HG03520 (cell line): ENCODE data around the gene GADD45B.
"Not testable (repeated sequence)": the region's sequence is repeated elsewhere in the genome, so short reads cannot be mapped to it uniquely, and the experiment has no call there.

ENCODE experiments used
- ATAC-seq: cut with Tn5 transposase; IDR thresholded peaks from one replicate; pipeline ENCODE4 v1.9.1; 2021; ENCODE audit warnings: mild to moderate bottlenecking, moderate library complexity; ENCODE audit not compliant: unreplicated experiment

GADD45B gene

GRCh38 chr19:2487842-2488241, 11.9 kb downstream of the GADD45B start:
- ATAC-seq: no peak

- no peak for ATAC-seq
Measured at GRCh38 chr19:2488405-2488941, 12.5 kb downstream of the GADD45B start.

GRCh38 chr19:2488942-2489731, 13.2 kb downstream of the GADD45B start:
- no peak for ATAC-seq

DNA sequence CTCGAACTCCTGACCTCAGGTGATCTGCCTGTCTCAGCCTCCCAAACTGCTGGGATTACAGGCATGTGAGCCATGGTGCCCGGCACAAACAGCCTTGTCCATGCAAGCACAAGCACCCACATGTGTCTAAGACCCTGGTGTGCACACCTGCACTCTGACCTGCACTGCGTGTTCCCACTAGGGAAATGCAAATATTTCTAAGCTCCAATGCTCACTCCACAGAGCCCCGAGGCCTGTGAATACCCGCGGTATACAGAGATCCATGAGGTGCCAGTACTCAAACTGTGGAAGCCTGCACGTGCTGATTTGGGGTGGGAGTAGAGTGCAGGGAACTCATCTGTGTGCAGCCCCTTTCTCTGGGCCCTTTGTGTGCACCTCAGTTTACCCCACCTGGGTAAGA, 14.7 kb downstream of the GADD45B start:
- ATAC-seq: no peak

DNA sequence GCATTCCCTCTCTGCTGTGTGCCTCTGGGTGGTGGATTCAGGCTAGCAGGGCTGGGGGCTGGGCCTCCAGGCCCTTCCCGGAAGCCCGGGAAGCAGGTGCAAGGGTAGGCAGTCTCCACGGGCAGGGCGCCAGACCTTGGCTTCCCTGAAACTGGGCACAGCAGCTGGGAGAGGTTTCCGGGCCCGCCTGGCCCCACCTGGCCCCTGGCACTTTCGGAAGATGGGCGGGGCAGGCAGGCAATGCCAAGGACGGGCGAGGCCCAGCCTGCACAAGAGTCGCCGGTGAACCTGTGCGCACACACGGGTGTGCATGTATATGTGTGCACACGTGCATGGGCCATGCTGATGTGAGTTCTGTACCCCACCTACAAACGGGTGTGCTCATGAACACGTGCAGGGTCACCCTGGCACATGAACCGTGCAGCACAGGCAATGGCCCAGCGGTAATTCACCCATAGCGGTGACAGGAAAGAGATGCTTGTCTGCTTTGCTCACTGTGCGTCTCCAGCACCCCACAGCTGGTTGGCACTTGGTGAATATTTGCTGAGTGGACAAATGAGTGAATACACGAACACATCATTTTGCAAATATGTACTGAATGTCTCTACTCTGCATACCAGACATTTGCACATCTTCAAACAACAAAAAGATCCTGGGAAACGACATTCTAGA, 15.3 kb downstream of the GADD45B start:
- no peak for ATAC-seq

DNA sequence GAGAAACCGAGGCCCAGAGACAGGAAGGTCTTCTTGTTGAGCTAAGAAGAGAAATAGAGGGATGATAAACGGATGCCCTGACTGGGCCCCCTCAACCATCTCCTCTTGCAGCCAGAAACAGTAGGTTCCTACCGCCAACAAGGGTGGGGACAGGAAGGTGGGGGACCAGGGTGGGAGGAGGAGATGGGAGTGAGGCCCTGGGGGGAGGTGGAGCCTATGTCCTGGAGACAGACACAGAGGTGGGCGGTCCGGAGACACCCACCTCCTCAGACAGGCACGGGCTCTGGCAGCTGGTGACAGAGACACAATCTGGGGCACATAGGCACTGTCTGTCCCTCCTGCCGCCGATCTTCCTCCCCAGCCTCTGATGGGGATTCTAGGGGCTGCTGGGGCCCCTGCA, 16.9 kb downstream of the GADD45B start:
- ATAC-seq: no peak

DNA sequence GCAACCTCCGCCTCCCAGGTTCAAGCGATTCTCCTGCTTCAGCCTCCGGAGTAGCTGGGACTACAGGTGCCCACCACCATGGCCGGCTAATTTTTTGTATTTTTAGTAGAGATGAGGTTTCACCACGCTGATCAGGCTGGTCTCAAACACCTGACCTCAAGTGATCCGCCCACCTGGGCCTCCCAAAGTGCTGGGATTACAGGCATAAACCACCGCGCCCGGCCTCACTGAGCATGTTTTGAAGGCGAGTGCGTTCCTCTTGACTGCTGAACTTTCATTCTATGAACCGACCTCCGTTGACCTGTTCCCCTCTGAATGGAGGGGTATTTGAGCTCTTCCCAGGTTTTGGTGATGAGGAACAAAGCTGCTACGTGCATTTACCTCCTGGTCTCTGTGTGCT, 17.5 kb downstream of the GADD45B start:
- ATAC-seq: not testable (repeated sequence)

- ATAC-seq: no peak
Measured at GRCh38 chr19:2494084-2494446, 18.1 kb downstream of the GADD45B start.

DNA sequence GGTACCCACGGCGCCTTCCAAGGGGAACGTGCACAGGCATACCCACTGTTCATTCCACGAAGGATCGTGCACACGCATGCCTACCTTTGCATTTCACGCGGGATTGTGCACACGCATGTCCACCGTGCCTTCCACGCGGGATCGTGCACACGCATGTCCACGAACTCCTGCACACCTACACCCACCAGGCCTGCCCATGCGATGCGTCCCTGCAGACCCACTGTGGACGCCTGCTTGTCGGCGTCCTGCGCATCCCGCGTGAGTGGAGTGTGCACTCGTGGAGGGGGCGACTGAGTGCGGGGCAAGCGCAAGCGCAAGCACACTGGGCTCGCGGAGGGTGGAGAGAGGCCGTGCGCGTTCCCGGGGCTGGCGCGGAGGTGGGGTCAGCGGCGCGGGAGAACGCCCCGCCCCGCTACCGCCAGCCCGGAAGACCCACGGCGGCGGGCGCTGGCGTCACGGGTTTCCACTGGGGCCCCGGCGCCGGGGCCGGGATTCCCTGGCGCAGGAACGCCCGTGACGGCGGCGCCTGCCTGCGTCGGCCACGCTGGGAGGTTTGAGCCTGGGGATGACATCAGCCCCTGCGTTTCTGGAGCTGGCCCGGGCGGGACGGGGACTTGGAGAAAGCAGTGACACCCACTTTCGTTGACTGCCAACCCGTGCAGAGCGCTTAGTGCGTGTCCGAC, 18.7 kb downstream of the GADD45B start:
- no peak for ATAC-seq

DNA sequence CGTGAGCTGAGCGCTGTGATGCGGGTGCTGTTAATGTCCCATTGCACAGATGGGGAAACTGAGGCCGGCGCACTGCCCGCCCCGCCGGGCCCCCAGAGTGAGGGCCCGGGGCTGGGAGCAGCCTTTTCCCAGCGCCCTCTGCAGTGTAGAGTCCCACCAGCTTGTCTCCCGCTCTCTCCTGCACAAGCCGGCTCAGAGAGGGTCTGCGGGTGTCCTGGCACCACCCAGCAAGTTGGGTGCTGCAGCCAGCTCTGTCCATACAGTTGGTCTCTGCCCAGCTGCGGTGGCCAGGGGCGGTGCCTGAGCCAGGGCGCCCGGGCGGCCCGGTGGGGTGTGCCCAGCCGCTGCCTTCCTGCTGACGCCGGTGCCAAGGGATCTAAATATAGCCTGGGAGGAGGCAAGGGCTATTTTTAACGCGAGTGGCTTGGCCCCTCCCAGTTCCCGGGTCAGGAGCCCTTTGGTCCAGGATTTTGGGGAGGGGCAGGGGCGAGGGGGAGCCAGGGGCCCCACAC, 19.3 kb downstream of the GADD45B start:
- no peak for ATAC-seq

GRCh38 chr19:2495651-2496316, 19.9 kb downstream of the GADD45B start:
- ATAC-seq: no peak

DNA sequence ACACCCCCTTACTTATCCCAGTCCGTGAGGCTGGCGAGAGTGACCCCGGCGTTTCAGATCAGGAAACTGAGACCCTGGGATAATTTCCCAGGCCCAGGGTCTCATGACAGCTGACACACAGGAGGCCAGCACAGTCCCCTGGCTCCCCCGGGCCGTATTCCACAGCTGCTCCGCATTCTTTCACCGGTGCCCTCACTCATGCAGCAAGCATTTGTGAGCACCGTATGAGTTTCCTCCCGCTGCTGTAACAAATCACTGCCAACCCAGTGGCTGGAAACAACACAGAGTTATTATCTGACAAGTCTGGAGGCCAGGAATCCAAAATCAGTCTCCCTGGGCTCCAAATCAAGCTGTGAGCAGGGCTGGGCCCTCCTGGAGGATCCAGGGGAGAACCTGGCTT, 21.3 kb downstream of the GADD45B start:
- no peak for ATAC-seq

GRCh38 chr19:2500156-2500555, 24.2 kb downstream of the GADD45B start:
- ATAC-seq: no peak

DNA sequence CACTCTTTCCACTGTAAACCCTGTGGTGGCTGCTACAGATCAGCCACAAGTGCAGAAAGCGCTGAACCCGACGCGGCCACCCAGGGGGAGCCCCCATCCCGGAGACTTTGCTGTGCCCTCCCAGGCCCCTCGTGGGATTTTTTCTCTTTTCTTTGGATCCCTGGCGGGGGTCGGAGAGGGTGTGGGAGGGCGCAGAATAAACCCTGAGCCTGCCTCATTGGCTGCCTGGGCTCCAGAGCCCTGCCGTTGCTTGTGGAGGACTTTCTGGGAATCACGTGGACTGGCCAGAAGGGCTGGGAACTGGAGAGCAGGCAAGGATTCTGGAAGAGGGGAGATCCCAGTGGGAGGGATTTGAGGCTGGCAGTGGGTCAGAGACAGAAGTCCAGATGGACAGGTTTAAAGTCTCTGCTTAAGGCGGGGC, 24.9 kb downstream of the GADD45B start:
- ATAC-seq: no peak

DNA sequence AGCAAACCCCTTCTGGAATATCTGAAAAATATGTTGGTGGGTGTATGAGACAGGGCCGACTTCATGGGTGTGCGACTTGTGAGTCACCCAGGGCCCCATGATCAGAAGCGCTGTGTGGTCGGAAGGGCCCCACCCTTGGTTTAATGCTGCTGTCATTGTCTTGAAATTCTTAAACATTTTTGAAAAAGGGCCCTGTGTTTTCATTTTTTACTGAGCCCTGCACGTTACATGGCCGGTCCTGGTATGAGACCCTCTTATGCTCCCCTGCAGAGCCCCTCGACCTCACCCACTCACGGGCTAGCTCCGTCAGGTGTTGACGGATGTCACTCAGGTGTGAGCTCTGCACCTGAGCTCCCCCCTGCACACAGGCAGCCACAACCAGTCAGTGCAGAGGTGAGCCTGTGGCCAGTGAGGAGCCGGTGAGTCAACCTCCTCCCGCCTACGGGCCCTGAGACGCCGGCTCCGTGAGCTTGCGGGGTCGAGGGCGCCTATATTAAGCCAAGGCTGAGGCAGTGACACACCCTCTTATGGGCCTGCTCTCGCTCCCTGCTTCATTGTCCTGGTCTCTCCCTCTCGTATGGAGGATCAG, 27.7 kb downstream of the GADD45B start:
- ATAC-seq: no peak

DNA sequence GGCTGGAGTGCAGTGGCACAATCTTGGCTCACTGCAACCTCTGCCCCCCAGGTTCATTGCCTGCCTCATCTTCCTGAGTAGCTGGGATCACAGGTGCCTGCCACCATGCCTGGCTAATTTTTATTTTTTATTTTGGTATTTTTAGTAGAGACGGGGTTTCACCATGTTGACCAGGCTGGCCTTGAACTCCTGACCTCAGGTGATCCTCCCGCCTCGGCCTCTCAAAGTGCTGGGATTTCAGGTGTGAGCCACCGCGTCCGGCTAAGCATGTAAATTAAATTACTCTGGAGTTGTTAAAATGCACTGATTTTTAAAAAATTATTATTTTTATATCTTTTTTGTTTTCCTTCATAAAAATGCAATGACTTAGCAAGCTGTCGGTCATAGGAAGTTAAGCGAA, 30.7 kb downstream of the GADD45B start:
- not testable (repeated sequence) for ATAC-seq

GRCh38 chr19:2507109-2507508, 31.2 kb downstream of the GADD45B start:
- no peak for ATAC-seq

- ATAC-seq: no peak
Measured at GRCh38 chr19:2509096-2509495, 33.2 kb downstream of the GADD45B start.

DNA sequence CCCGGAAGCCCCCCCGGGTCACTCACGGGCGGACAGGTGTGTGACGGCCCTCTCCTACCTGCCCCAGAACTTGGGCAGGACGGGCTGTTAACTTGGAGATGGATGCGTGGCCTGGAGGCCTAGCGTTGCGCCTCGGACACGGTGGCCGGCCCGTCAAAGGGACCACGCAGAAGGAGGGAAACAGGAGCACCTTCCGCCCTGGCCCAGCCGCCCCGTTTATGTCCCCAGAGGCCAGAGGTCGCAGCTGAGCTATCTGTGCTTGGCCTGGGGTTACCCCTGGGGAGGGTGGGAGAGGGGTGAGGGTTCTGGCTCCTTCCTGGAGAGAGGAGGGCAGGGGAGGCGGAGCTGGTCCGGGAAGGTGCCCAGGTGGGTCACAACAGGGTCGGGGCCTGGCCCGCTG, 35.6 kb downstream of the GADD45B start:
- no peak for ATAC-seq

DNA sequence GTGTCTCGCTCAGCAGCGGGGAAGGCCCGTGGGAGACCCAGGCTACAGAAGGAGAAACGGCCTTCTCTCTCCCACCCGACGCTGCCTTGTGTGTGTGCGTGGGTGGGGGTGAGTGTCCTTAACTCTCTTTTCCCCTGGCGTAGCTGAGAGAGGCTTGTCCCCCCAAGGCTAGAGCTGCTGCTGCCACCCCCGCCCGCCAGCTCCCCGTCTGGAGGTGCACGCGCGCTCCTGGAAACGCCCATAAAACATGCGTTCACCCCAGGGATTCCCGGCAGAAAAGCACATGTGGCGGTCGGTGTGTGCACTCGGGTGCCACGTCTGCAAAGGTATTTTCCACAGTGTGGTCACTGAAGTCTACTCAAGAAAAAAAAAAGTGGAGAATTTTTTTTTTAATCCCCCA, 36.1 kb downstream of the GADD45B start:
- no peak for ATAC-seq
